NCI-H748 (cell line): ENCODE measurements around the gene CDKAL1.
"Not testable (repeated sequence)": the region's sequence is repeated elsewhere in the genome, so short reads cannot be mapped to it uniquely, and the experiment has no call there.

Experiments
- DNase-seq: peaks from one replicate; lab custom pipeline; 2025; ENCODE audit not compliant: unreplicated experiment; lab: John Stamatoyannopoulos, UW

CDKAL1 gene

GRCh38 chr6:21092231-21092772 lies 558.0 kb downstream of the CDKAL1 start:
- not testable (repeated sequence) for DNase-seq

GRCh38 chr6:21095462-21095861 lies 561.2 kb downstream of the CDKAL1 start:
- DNase-seq = peak; percentile 31

- DNase-seq = no peak
Observed at GRCh38 chr6:21098134-21098533, 563.9 kb downstream of the CDKAL1 start.

GRCh38 chr6:21098744-21099143 lies 564.5 kb downstream of the CDKAL1 start:
- peak; percentile 79 for DNase-seq

- no peak for DNase-seq
Observed at GRCh38 chr6:21099338-21100314, 565.4 kb downstream of the CDKAL1 start.

GRCh38 chr6:21100991-21101390 lies 566.7 kb downstream of the CDKAL1 start:
- no peak for DNase-seq

- DNase-seq = no peak
Observed at GRCh38 chr6:21101694-21102093, 567.4 kb downstream of the CDKAL1 start.

- no peak for DNase-seq
Observed at GRCh38 chr6:21102201-21102600, 567.9 kb downstream of the CDKAL1 start.

GRCh38 chr6:21102624-21103023 lies 568.4 kb downstream of the CDKAL1 start:
- DNase-seq = peak; percentile 17

- peak; percentile 82 for DNase-seq
Observed at GRCh38 chr6:21103626-21104224, 569.5 kb downstream of the CDKAL1 start.

GRCh38 chr6:21104288-21104687 lies 570.0 kb downstream of the CDKAL1 start:
- DNase-seq = no peak

- DNase-seq = no peak
Observed at GRCh38 chr6:21107796-21108195, 573.5 kb downstream of the CDKAL1 start.

GRCh38 chr6:21109391-21110178 lies 575.3 kb downstream of the CDKAL1 start:
- no peak for DNase-seq

- no peak for DNase-seq
Observed at GRCh38 chr6:21110684-21111083, 576.4 kb downstream of the CDKAL1 start.

- DNase-seq = peak; percentile 92
Observed at GRCh38 chr6:21111093-21111725, 577.0 kb downstream of the CDKAL1 start.

- peak; percentile 74 for DNase-seq
Observed at GRCh38 chr6:21115111-21115510, 580.9 kb downstream of the CDKAL1 start.

- no peak for DNase-seq
Observed at GRCh38 chr6:21116736-21117135, 582.5 kb downstream of the CDKAL1 start.

GRCh38 chr6:21118216-21118780 lies 584.0 kb downstream of the CDKAL1 start:
- no peak for DNase-seq

GRCh38 chr6:21121636-21122136 lies 587.4 kb downstream of the CDKAL1 start:
- no peak for DNase-seq
